CD4-positive, alpha-beta T cell treated with Interleukin-21 for 1 hour (primary cell): ENCODE measurements around the gene EFCAB11.

Experiments used
- DNase-seq: peaks from one replicate; pipeline ENCODE4 v3.0.0-alpha.2; 2020

The EFCAB11 gene

GRCh38 chr14:89954070-89955021 lies at the start of gene EFCAB11:
Gene EFCAB11 (minus strand): TSS chr14:89954730. CDS start chr14:89954660, 70 bp downstream.
- DNase-seq, result peak; percentile 97

- no peak for DNase-seq
Observed at GRCh38 chr14:90003526-90004307, 49.2 kb upstream of the EFCAB11 start.

GRCh38 chr14:90000935-90001334 lies 46.4 kb upstream of the EFCAB11 start:
- no peak for DNase-seq

- no peak for DNase-seq
Observed at GRCh38 chr14:89996963-89997362, 42.4 kb upstream of the EFCAB11 start.

- no peak for DNase-seq
Observed at GRCh38 chr14:89992273-89992672, 37.7 kb upstream of the EFCAB11 start.

- no peak for DNase-seq
Observed at GRCh38 chr14:89990623-89991275, 36.2 kb upstream of the EFCAB11 start.

- no peak for DNase-seq
Observed at GRCh38 chr14:89990218-89990617, 35.7 kb upstream of the EFCAB11 start.

GRCh38 chr14:89988787-89989186 lies 34.3 kb upstream of the EFCAB11 start:
- no peak for DNase-seq

- no peak for DNase-seq
Observed at GRCh38 chr14:89987161-89987475, 32.6 kb upstream of the EFCAB11 start.

- DNase-seq, result no peak
Observed at GRCh38 chr14:89986462-89987160, 32.1 kb upstream of the EFCAB11 start.

GRCh38 chr14:89983375-89983774 lies 28.8 kb upstream of the EFCAB11 start:
- no peak for DNase-seq

- DNase-seq, result no peak
Observed at GRCh38 chr14:89978656-89979055, 24.1 kb upstream of the EFCAB11 start.

- DNase-seq, result no peak
Observed at GRCh38 chr14:89977668-89978067, 23.1 kb upstream of the EFCAB11 start.

GRCh38 chr14:89973234-89973823 lies 18.8 kb upstream of the EFCAB11 start:
- DNase-seq, result peak; percentile 51

- no peak for DNase-seq
Observed at GRCh38 chr14:89965839-89966238, 11.3 kb upstream of the EFCAB11 start.

GRCh38 chr14:89963288-89963978 lies 8.9 kb upstream of the EFCAB11 start:
- no peak for DNase-seq

- no peak for DNase-seq
Observed at GRCh38 chr14:89960914-89961313, 6.4 kb upstream of the EFCAB11 start.

GRCh38 chr14:89959853-89960445 lies 5.4 kb upstream of the EFCAB11 start:
- DNase-seq, result peak; percentile 32

- DNase-seq, result no peak
Observed at GRCh38 chr14:89958966-89959365, 4.4 kb upstream of the EFCAB11 start.

GRCh38 chr14:89957791-89958190 lies 3.3 kb upstream of the EFCAB11 start:
- no peak for DNase-seq

- no peak for DNase-seq
Observed at GRCh38 chr14:89957376-89957775, 2.8 kb upstream of the EFCAB11 start.
